PC-3 (cell line): ENCODE data around the gene BSN.

ENCODE experiments used
- EZH2 ChIP-seq: fragments of 300-600 bp; sonication (generic); IDR thresholded peaks from one replicate; pipeline ENCODE4 v1.6.1; 2017; ENCODE audit warnings: antibody characterized with exemption, mild to moderate bottlenecking, low read length; ENCODE audit not compliant: unreplicated experiment
- EZH2phosphoT487 ChIP-seq: fragments of 300-600 bp; sonication (generic); IDR thresholded peaks from 2 replicates; pipeline ENCODE4 v1.6.1; 2018; ENCODE audit warnings: mild to moderate bottlenecking, antibody characterized with exemption, low read length, borderline replicate concordance
- TF ChIP-seq, protein P1 (sequence below): fragments of 300-600 bp; sonication (generic); conservative IDR thresholded peaks from 2 replicates; pipeline ENCODE4 v1.5.1; 2017; ENCODE audit warnings: antibody characterized with exemption, low read depth, mild to moderate bottlenecking, low read length

DNA sequence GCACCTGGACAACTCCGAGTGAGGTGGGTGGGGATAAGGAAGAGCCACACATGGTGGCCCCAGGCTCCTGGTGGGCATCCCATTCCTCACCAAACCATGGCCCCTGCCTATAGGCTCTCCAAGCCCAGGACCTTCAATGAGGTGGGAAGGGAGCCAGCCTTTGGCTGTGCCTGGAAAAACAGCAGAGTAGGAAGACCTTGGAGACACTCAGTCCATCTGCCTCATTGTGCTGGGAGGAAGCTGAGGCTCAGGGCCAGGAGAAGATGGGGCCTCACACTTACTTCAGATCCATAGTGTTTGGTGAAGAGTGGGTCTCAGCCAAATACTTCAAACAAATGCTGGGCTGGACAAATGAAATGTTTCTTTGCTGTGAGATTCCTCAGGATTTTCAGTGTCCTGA, 72.5 kb downstream of the BSN start:
- TF ChIP-seq EZH2, result no peak
- TF ChIP-seq, protein P1, sequence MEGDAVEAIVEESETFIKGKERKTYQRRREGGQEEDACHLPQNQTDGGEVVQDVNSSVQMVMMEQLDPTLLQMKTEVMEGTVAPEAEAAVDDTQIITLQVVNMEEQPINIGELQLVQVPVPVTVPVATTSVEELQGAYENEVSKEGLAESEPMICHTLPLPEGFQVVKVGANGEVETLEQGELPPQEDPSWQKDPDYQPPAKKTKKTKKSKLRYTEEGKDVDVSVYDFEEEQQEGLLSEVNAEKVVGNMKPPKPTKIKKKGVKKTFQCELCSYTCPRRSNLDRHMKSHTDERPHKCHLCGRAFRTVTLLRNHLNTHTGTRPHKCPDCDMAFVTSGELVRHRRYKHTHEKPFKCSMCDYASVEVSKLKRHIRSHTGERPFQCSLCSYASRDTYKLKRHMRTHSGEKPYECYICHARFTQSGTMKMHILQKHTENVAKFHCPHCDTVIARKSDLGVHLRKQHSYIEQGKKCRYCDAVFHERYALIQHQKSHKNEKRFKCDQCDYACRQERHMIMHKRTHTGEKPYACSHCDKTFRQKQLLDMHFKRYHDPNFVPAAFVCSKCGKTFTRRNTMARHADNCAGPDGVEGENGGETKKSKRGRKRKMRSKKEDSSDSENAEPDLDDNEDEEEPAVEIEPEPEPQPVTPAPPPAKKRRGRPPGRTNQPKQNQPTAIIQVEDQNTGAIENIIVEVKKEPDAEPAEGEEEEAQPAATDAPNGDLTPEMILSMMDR, result no peak
- no peak for TF ChIP-seq EZH2phosphoT487
